Amygdala (tissue), 56 donors: Measurements from ENCODE around the gene MRPL37.
"Not testable (repeated sequence)": the region's sequence is repeated elsewhere in the genome, so short reads cannot be mapped to it uniquely, and the experiment has no call there.

Source experiments
- DNase-seq, 56 donors: peaks; one replicate each; lab custom pipeline; 2025; lab: John Stamatoyannopoulos, UW

MRPL37 gene

GRCh38 chr1:54199765-54200518 is at the start of gene MRPL37, which contains the start of gene CYB5RL:
MRPL37 (plus strand) TSS chr1:54200167; CDS start chr1:54200244, 77 bp downstream.
CYB5RL (minus strand) TSS chr1:54200030; CDS start chr1:54195616, 4,414 bp downstream.
- peak; percentile 41 to 95 (median 86) for DNase-seq

- DNase-seq, result no peak
These were observed 49.0 kb upstream of the MRPL37 start for GRCh38 chr1:54151013-54151412.

DNA sequence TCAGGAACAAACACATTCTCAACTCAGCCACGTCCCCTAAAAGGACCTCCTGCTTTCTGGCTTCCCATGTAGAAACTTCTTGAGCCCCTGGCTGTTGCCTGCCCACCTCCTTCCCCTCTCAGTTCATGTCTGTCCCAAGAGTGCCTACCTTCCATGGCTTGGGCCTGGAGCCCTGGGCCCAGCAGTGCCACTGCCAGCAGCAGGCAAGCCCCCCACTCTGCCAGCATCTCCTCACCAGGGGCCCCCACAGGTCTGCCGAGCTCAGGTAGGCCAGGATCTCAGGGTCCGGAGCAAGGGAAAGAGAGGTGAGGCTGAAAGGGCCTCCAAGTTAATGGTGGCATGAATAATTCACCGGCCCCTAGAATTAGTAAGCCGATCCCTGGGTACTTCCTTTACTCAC is 47.3 kb upstream of the MRPL37 start, which contains the start of gene CDCP2:
CDCP2 (minus strand) TSS at position 305 of the 400 bp plus-strand sequence; CDS start at position 227, 78 bp downstream.
- DNase-seq, result no peak

- peak in 2 of 56 donors; percentile 4 to 5 for DNase-seq
These were observed 46.2 kb upstream of the MRPL37 start for GRCh38 chr1:54153535-54154439.

- DNase-seq, result no peak
These were observed 43.8 kb upstream of the MRPL37 start for GRCh38 chr1:54156201-54156600.

DNA sequence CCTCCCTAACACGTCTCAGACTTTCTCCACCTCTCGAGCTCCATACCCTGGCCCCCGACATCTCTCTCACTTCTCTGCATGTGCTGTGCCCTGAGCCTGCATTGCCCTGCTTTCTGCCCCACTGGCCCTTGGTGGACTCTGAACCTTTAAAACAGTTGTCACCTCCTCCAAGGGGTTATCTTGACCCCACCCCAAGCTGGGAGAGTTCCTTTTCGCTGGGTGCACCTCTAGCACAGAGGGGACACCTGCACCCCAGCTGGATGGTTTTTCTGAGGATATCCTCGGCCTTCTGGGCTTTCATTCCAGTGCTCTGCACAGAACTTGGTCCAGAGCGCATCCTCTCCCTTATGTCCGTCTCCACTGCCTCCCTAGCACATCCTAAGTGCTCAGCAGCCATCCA is 43.0 kb upstream of the MRPL37 start:
- DNase-seq, result no peak

GRCh38 chr1:54157401-54157800 is 42.6 kb upstream of the MRPL37 start:
- DNase-seq, result no peak

DNA sequence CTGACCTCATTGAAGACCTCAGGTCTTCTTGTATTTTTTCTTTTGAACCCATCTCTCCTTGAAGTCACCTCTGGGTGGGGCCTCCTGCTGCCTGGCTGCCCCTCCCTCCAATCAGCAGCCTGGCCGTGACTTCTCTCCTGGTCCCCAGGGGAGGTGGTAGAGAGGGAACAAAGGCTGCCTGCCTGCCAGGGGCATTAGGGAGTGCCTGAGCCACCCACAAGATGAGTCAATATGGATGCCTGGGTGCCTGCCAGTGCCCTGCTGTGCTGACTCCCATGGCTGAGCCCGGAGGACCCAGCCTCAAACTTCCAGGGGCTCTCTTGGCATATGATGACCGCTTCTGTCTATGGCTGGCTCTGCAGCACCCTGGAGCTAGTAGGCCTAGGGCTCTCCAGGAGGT is 41.9 kb upstream of the MRPL37 start:
- DNase-seq, result no peak

DNA sequence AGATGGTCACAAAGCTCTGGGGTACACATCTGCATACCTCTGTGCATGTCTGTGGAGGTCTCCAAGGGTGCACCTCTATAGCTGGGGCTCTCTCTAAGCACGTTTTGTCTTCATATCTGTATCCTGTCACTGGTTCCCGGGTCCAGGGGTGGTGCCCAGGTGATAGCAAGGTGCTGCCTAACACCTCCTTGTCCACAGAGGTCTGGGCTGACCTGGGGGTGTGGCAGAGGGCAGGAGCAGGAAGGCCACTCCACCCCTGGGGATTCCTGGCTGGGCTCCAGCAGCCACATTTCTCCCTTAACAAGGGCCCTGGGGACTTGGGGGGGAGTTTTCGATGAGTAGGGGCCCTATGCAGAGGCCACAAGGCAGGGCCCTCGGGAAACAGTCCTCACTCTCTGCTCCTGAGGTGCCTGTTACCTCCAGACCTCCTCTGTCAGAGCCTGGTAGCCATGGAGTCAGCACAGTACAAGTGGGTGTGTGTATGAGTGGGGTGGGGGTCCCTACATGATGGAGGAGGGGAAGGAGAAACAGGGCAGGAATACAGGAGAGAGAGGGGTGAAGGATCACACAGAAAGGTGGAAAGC is 40.1 kb upstream of the MRPL37 start:
- DNase-seq, result no peak

DNA sequence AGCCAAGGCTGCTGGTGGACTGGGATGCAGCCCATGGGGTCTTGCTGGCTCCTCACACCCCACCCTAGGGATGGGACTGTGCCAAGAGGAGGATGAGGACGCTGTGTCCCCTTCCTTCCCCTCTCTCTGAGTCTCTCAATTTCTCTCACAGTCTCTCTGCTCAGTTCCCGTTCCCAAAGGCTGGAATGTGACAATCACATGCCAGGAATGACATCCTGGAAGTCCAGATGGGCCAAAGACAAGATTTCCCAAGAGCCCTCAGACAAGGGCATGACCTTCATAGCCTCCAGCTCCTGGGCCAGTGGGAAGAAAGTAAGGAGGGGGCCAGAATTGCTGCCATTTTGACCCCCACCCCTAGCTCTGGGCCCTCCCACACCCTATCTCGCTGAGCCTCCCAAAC is 39.6 kb upstream of the MRPL37 start:
- DNase-seq, result no peak

DNA sequence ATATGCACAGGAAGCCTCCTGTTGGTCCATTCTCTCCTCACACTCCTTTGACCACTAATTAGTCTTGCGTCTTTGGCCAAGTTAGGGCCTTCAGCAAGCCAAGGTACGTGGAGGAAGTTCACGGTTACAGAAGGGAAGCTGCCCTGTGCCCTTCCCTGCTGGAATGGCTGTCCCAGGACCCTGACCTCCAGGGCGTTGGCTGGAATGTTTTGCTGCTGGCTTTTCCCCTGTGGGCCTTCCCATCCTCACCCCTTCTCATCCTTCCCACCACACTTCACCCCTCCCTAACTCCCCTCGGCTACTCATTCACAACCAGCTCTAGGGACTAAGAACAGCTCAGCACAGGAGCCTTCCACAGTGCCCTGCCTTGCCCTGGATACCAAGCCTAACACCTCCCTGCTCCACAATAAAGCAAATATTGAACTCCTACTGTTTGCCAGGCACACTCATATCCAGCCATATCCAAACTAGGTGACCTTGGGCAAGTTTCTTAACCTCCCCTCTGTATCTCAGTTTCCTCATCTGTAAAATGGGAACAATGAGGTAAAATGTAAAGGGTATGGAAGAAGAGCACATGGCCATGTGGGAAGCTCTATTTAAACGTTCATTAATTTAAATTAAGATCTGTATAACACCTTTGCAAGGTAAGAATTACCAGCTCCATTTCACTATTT is 38.3 kb upstream of the MRPL37 start:
- no peak for DNase-seq

DNA sequence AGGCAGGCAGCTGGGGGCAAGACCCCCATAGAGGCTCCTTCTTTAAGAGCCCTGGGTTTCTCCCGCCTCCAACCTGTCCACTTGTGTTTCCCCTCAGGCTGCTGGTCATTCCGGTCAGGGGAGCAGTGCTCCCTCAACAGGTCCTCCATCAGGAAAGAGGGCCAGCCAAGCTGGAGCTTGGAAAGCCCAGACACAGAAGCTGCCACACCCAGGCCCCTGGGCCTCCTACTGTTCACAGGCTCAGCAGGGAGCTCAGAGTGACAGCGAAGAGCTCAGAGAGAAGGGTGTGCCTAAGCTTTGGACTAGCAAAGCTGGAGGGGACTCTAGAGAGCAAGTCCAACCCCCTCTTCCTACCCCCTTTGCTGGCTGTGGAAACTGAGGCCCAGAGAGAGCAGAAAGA is 36.9 kb upstream of the MRPL37 start:
- DNase-seq, result no peak

GRCh38 chr1:54163573-54163972 is 36.4 kb upstream of the MRPL37 start:
- DNase-seq, result no peak

- DNase-seq, result no peak
These were observed 34.8 kb upstream of the MRPL37 start for GRCh38 chr1:54165146-54165545.

- not testable (repeated sequence) for DNase-seq
These were observed 33.6 kb upstream of the MRPL37 start for GRCh38 chr1:54166357-54166756.

GRCh38 chr1:54167422-54168139 is 32.4 kb upstream of the MRPL37 start:
- peak in 1 of 56 donors; percentile 10 for DNase-seq

- DNase-seq, result no peak
These were observed 31.6 kb upstream of the MRPL37 start for GRCh38 chr1:54168206-54168965.

- DNase-seq, result no peak
These were observed 30.9 kb upstream of the MRPL37 start for GRCh38 chr1:54169068-54169467.

DNA sequence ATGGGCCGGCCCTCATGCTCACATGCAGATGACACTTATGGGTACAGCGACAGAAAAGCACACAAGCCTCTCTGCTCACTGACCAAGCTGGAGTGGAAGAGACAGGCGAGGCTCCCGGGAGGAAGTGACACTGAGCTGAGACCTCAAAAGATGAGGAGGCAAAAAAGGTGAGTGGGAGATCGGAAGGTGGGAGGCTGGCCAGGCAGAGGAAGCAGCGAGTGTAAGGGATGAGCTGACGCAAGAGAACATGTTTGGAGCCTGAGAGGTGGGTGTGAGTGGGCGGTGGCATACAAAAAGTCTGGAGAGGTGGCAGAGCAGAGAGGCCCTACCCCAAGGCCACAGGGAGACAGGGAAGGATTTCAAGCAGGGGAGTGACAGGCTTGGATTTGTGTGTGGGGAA is 29.0 kb upstream of the MRPL37 start:
- peak in 2 of 56 donors; percentile 6 to 23 for DNase-seq
